ENCODE results near the gene HPCAL1. TPM values are rescaled to one million over a fixed set of nuclear protein-coding genes. Genes with fewer than 3 reads are reported as not detected.

The HPCAL1 gene
- total and polyA plus RNA-seq, 2 experiments from 2014 or later = 13.4 to 25.5 TPM

GRCh38 chr2:10347562-10347948 lies 44.9 kb downstream of the HPCAL1 start:
- TF ChIP-seq, protein P1, sequence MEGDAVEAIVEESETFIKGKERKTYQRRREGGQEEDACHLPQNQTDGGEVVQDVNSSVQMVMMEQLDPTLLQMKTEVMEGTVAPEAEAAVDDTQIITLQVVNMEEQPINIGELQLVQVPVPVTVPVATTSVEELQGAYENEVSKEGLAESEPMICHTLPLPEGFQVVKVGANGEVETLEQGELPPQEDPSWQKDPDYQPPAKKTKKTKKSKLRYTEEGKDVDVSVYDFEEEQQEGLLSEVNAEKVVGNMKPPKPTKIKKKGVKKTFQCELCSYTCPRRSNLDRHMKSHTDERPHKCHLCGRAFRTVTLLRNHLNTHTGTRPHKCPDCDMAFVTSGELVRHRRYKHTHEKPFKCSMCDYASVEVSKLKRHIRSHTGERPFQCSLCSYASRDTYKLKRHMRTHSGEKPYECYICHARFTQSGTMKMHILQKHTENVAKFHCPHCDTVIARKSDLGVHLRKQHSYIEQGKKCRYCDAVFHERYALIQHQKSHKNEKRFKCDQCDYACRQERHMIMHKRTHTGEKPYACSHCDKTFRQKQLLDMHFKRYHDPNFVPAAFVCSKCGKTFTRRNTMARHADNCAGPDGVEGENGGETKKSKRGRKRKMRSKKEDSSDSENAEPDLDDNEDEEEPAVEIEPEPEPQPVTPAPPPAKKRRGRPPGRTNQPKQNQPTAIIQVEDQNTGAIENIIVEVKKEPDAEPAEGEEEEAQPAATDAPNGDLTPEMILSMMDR (IDR thresholded peaks at IDR 0.05; ENCODE audit: low read depth, low read length) = no peak
- DNase-seq (ENCODE audit: low read depth in 1 of 2, low spot score in 1 of 2) = no peak

GRCh38 chr2:10348891-10349290 lies 46.2 kb downstream of the HPCAL1 start:
- DNase-seq (ENCODE audit: low read depth in 1 of 2, low spot score in 1 of 2) = no peak
- H3K4me3 ChIP-seq = no peak overlapping the region
- H3K9me3 ChIP-seq (ENCODE audit: low read depth) = no peaks in the 10 kb centered on the region
- no peak overlapping the region for H3K27ac ChIP-seq
- no peaks in the 10 kb centered on the region for H3K4me1 ChIP-seq (ENCODE audit: low read depth)
- TF ChIP-seq, protein P1 (IDR thresholded peaks at IDR 0.05; ENCODE audit: low read depth, low read length) = no peak
- H3K36me3 ChIP-seq = no peaks in the 10 kb centered on the region
- H3K27me3 ChIP-seq = no peaks in the 10 kb centered on the region

More at GRCh38 chr2:10347562-10347948, 44.9 kb downstream of the HPCAL1 start:
- H3K27ac ChIP-seq = no peak overlapping the region
- H3K4me3 ChIP-seq = no peak overlapping the region
- H3K9me3 ChIP-seq (ENCODE audit: low read depth) = no peaks in the 10 kb centered on the region
- no peaks in the 10 kb centered on the region for H3K36me3 ChIP-seq
- no peaks in the 10 kb centered on the region for H3K27me3 ChIP-seq
- H3K4me1 ChIP-seq (ENCODE audit: low read depth) = no peaks in the 10 kb centered on the region

DNA sequence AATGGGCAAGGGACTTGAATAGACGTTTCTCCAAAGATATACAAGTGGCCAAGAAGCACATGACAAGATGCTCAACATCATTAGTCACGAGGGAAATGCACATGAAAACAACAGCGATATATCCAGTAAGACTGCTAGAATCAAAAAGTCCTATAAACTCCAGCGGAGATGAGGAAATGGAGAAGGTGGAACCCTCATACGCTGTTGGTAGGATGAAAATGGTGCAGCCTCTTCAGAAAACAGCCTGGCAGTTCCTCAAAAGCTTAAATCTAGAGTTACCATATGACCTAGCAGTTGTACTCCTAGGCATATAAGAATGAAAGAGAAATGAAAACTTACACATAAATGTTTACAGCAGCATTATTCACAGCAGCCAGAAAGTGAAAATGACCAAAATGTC lies 48.1 kb downstream of the HPCAL1 start:
- Histone ChIP-seq H3K36me3 (no peaks in the 10 kb centered on the region), H3K9me3 (ENCODE audit: low read depth) (no peaks in the 10 kb centered on the region), H3K4me3 (no peak overlapping the region), H3K27ac (no peak overlapping the region), H3K4me1 (ENCODE audit: low read depth) (no peaks in the 10 kb centered on the region), H3K27me3 (no peaks in the 10 kb centered on the region)
- TF ChIP-seq, protein P1 (IDR thresholded peaks at IDR 0.05; ENCODE audit: low read depth, low read length) = no peak
- no peak for DNase-seq (ENCODE audit: low read depth in 1 of 2, low spot score in 1 of 2)

DNA sequence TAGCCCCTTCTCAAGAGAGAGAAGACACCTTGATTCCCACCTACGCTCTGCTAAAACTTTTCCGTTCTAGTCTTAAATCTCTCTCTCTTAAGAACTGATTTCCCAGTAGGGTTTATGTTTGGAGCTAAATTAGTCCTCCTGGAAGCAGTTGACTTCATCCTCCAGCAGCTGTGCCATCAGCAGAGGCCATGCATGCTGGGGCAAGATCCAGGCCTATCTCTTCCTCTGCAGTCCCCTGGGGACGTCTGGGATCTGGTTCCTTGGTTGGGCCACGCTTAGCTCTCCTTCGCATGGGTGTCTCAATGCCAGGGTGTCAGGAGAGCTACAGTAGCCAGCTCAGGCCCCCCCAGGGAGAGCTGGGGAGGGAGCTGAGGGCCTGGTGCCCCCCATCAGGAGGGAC lies 49.7 kb downstream of the HPCAL1 start:
- no peak overlapping the region for H3K27ac ChIP-seq
- no peaks in the 10 kb centered on the region for H3K4me1 ChIP-seq (ENCODE audit: low read depth)
- no peaks in the 10 kb centered on the region for H3K9me3 ChIP-seq (ENCODE audit: low read depth)
- TF ChIP-seq, protein P1 (IDR thresholded peaks at IDR 0.05; ENCODE audit: low read depth, low read length) = no peak
- H3K4me3 ChIP-seq = no peak overlapping the region
- H3K27me3 ChIP-seq = no peaks in the 10 kb centered on the region
- DNase-seq (ENCODE audit: low read depth in 1 of 2, low spot score in 1 of 2) = no peak
- no peaks in the 10 kb centered on the region for H3K36me3 ChIP-seq

- no peak for DNase-seq (ENCODE audit: low read depth in 1 of 2, low spot score in 1 of 2)
- TF ChIP-seq, protein P1 (IDR thresholded peaks at IDR 0.05; ENCODE audit: low read depth, low read length) = no peak
- no peaks in the 10 kb centered on the region for H3K27me3 ChIP-seq
- H3K36me3 ChIP-seq = no peaks in the 10 kb centered on the region
- H3K9me3 ChIP-seq (ENCODE audit: low read depth) = no peaks in the 10 kb centered on the region
- no peak overlapping the region for H3K27ac ChIP-seq
- H3K4me1 ChIP-seq (ENCODE audit: low read depth) = no peaks in the 10 kb centered on the region
- H3K4me3 ChIP-seq = no peak overlapping the region
Measured at GRCh38 chr2:10352972-10353371, 50.3 kb downstream of the HPCAL1 start.

GRCh38 chr2:10353931-10354330 lies 51.2 kb downstream of the HPCAL1 start:
- TF ChIP-seq, protein P1 (IDR thresholded peaks at IDR 0.05; ENCODE audit: low read depth, low read length) = no peak
- Histone ChIP-seq H3K4me1 (ENCODE audit: low read depth) (no peaks in the 10 kb centered on the region), H3K27me3 (no peaks in the 10 kb centered on the region), H3K36me3 (no peaks in the 10 kb centered on the region), H3K27ac (no peak overlapping the region), H3K4me3 (no peak overlapping the region), H3K9me3 (ENCODE audit: low read depth) (no peaks in the 10 kb centered on the region)
- DNase-seq (ENCODE audit: low read depth in 1 of 2, low spot score in 1 of 2) = no peak
